Measurements from ENCODE around the gene RPA3. TPM values are rescaled to one million over a fixed set of nuclear protein-coding genes. Genes with fewer than 3 reads are reported as not detected.

Gene RPA3
- total RNA-seq, 2 experiments from 2014 or later = 188 to 203 TPM

GRCh38 chr7:7751243-7752092 is 33.1 kb upstream of the RPA3 start:
- intact Hi-C loops (cut with micrococcal nuclease) = no loop called here
- Mint-ChIP-seq H3K27ac (no peak overlapping the region), H3K4me1 (ENCODE audit: low read depth) (peaks cover 9% of the 10 kb centered on the region), H3K36me3 (ENCODE audit: low read depth) (peaks cover 2% of the 10 kb centered on the region), H3K9me3 (no peaks in the 10 kb centered on the region), H3K27me3 (no peaks in the 10 kb centered on the region), H3K4me3 (no peak overlapping the region)
- ATAC-seq = no peak
- no peak for DNase-seq
- CTCF ChIA-PET = interaction anchor here (1.1 kb wide), 1 partner anchor 10 kb away, joined by 3 read pairs; no protein-coding TSS in a partner anchor
- no peak for TF ChIP-seq CTCF (IDR thresholded peaks at IDR 0.05)
- POLR2A ChIA-PET = no interaction called here

- CTCF ChIA-PET = interaction anchor here (1.1 kb wide), 1 partner anchor 11 kb away, joined by 3 read pairs; no protein-coding TSS in a partner anchor
- intact Hi-C loops (cut with micrococcal nuclease) = no loop called here
- POLR2A ChIA-PET = no interaction called here
These were observed 32.3 kb upstream of the RPA3 start for GRCh38 chr7:7750571-7751242.

GRCh38 chr7:7746458-7746857 is 28.1 kb upstream of the RPA3 start:
- ATAC-seq (no peak), DNase-seq (no peak)
- H3K36me3 Mint-ChIP-seq (ENCODE audit: low read depth) = no peaks in the 10 kb centered on the region
- no peaks in the 10 kb centered on the region for H3K27me3 Mint-ChIP-seq
- H3K27ac Mint-ChIP-seq = no peak overlapping the region
- ChIA-PET POLR2A (no interaction called here), CTCF (no interaction called here)
- no peaks in the 10 kb centered on the region for H3K9me3 Mint-ChIP-seq
- H3K4me3 Mint-ChIP-seq = no peak overlapping the region
- H3K4me1 Mint-ChIP-seq (ENCODE audit: low read depth) = peaks cover 9% of the 10 kb centered on the region
- intact Hi-C loops (cut with micrococcal nuclease) = no loop called here
- no peak for TF ChIP-seq CTCF (IDR thresholded peaks at IDR 0.05)

More at GRCh38 chr7:7750571-7751242, 32.3 kb upstream of the RPA3 start:
- Mint-ChIP-seq H3K36me3 (ENCODE audit: low read depth) (peaks cover 2% of the 10 kb centered on the region), H3K27me3 (no peaks in the 10 kb centered on the region), H3K4me3 (no peak overlapping the region), H3K27ac (no peak overlapping the region), H3K9me3 (no peaks in the 10 kb centered on the region), H3K4me1 (ENCODE audit: low read depth) (peaks cover 9% of the 10 kb centered on the region)
- DNase-seq (no peak), ATAC-seq (no peak)
- TF ChIP-seq CTCF (IDR thresholded peaks at IDR 0.05) = no peak

GRCh38 chr7:7745966-7746365 is 27.6 kb upstream of the RPA3 start:
- no peak for TF ChIP-seq CTCF (IDR thresholded peaks at IDR 0.05)

DNA sequence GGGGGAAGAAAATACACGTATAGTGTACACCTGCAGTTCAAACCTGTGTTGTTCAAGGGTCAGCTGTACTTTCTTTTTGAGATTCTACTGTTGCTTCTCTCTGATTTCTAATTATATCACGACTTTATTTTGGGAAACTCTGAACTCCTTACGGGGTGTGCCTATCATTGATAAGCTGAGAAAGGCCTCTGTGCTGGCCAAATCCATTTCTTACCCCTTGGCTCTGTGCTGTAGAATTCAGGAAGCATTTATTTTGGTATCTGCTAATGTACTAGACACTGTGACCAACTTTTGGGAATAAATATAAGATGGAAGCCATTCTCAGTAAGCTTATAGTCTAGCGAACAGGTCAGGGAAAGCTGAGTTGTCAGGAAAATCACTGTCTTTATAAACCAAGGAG is 26.9 kb upstream of the RPA3 start:
- CTCF ChIA-PET = interaction anchor here (0.6 to 1.1 kb wide), 3 partner anchors 57 to 354 kb away, joined by 3 read pairs; no protein-coding TSS in a partner anchor
- no peaks in the 10 kb centered on the region for H3K9me3 Mint-ChIP-seq
- DNase-seq = no peak
- H3K4me1 Mint-ChIP-seq (ENCODE audit: low read depth) = peaks cover 1% of the 10 kb centered on the region
- POLR2A ChIA-PET = no interaction called here
- H3K27ac Mint-ChIP-seq = no peak overlapping the region
- intact Hi-C loops (cut with micrococcal nuclease) = no loop called here
- no peak for ATAC-seq
- H3K27me3 Mint-ChIP-seq = no peaks in the 10 kb centered on the region
- TF ChIP-seq CTCF (IDR thresholded peaks at IDR 0.05) = no peak
- no peak overlapping the region for H3K4me3 Mint-ChIP-seq
- no peaks in the 10 kb centered on the region for H3K36me3 Mint-ChIP-seq (ENCODE audit: low read depth)

More at GRCh38 chr7:7745966-7746365, 27.6 kb upstream of the RPA3 start:
- H3K4me3 Mint-ChIP-seq = no peak overlapping the region
- intact Hi-C loops (cut with micrococcal nuclease) = no loop called here
- POLR2A ChIA-PET = no interaction called here
- DNase-seq (no peak), ATAC-seq (no peak)
- H3K4me1 Mint-ChIP-seq (ENCODE audit: low read depth) = peaks cover 4% of the 10 kb centered on the region
- H3K9me3 Mint-ChIP-seq = no peaks in the 10 kb centered on the region
- H3K36me3 Mint-ChIP-seq (ENCODE audit: low read depth) = no peaks in the 10 kb centered on the region
- H3K27me3 Mint-ChIP-seq = no peaks in the 10 kb centered on the region
- CTCF ChIA-PET = interaction anchor here (1.1 kb wide), 1 partner anchor 58 kb away, joined by 3 read pairs; no protein-coding TSS in a partner anchor
- no peak overlapping the region for H3K27ac Mint-ChIP-seq
